NT2/D1 (cell line): ENCODE results near the gene HOXC10.

Experiments used
- YY1 ChIP-seq: IDR thresholded peaks from 2 replicates; pipeline ENCODE4 v1.6.1; 2011; ENCODE audit not compliant: insufficient read length, insufficient read depth
- ZNF274 ChIP-seq: IDR thresholded peaks from 2 replicates; pipeline ENCODE4 v1.6.1; 2011; ENCODE audit warnings: mild to moderate bottlenecking, low read depth, low read length

- TF ChIP-seq YY1 = no peak
- TF ChIP-seq ZNF274 = no peak
Observed at GRCh38 chr12:53987787-53988230, 2.9 kb downstream of the HOXC10 start.
